Breast epithelium (tissue), 3 donors: ENCODE measurements around the gene CCL22.

ENCODE experiments used
- POLR2AphosphoS5 ChIP-seq, 3 donors: sonication (generic); formaldehyde crosslinking; IDR thresholded peaks; one replicate each; pipeline ENCODE4 v1.6.1; 2017; ENCODE audit warnings: antibody characterized with exemption in 3 of 3
- TF ChIP-seq, protein P1 (sequence below), 3 donors: fragments of 450-650 bp; IDR thresholded peaks; one replicate each; pipeline ENCODE4 v1.5.1; 2016 to 2017; ENCODE audit warnings: antibody characterized with exemption in 3 of 3, mild to moderate bottlenecking in 3 of 3, moderate library complexity in 3 of 3

DNA sequence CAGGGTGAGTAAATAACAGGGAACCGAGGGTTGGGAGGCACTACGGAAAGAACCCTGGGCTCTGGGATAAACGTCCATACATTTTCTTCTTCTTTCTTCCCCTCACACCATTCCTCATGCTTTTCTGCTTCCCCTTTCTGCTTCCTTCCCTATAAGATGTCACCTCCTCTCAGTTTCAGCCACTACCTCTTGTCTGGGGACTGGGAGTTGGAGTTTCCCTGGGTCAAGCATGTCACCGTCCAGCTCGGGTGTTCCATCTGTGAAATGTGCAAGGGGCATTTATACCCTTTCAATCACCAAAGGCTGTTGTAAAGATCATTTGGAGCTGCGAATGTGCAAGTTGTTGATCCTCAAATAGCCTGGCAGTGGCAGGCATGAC is 17.5 kb upstream of the CCL22 start:
- TF ChIP-seq, protein P1, sequence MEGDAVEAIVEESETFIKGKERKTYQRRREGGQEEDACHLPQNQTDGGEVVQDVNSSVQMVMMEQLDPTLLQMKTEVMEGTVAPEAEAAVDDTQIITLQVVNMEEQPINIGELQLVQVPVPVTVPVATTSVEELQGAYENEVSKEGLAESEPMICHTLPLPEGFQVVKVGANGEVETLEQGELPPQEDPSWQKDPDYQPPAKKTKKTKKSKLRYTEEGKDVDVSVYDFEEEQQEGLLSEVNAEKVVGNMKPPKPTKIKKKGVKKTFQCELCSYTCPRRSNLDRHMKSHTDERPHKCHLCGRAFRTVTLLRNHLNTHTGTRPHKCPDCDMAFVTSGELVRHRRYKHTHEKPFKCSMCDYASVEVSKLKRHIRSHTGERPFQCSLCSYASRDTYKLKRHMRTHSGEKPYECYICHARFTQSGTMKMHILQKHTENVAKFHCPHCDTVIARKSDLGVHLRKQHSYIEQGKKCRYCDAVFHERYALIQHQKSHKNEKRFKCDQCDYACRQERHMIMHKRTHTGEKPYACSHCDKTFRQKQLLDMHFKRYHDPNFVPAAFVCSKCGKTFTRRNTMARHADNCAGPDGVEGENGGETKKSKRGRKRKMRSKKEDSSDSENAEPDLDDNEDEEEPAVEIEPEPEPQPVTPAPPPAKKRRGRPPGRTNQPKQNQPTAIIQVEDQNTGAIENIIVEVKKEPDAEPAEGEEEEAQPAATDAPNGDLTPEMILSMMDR (IDR thresholded peaks at IDR 0.05), result no peak
- TF ChIP-seq POLR2AphosphoS5 (IDR thresholded peaks at IDR 0.05), result no peak
